Neural cell (in vitro differentiated cells): ENCODE data around the gene RTP1. TPM values are rescaled to one million over a fixed set of nuclear protein-coding genes. Genes with fewer than 3 reads are reported as not detected.

ENCODE experiments used
- H2AFZ ChIP-seq: fragments of 200-600, 300-800 bp; sonication (generic), shearing (Covaris generic); 2 replicates; pipeline ENCODE4 v1.6.0; 2014; ENCODE audit warnings: low read depth, mild to moderate bottlenecking, antibody characterized with exemption, low read length, moderate library complexity
- H3F3A ChIP-seq: fragments of 200-600 bp; shearing (Covaris generic); 2 replicates; pipeline ENCODE4 v1.6.1; 2016; ENCODE audit warnings: mild to moderate bottlenecking, moderate library complexity, mixed read lengths, antibody characterized with exemption, low read length; ENCODE audit not compliant: insufficient read depth, poor library complexity, severe bottlenecking
- H3K27ac ChIP-seq: fragments of 200-600, 300-800 bp; sonication (generic), shearing (Covaris generic); 2 replicates; pipeline ENCODE4 v1.5.1; 2014; ENCODE audit warnings: mild to moderate bottlenecking, low read length, moderate library complexity
- H3K27me3 ChIP-seq: fragments of 300-800, 200-600 bp; sonication (generic), shearing (Covaris generic); 2 replicates; pipeline ENCODE4 v1.6.0; 2014; ENCODE audit warnings: mild to moderate bottlenecking, low read depth, low read length, moderate library complexity; ENCODE audit not compliant: insufficient read depth
- H3K36me3 ChIP-seq: fragments of 300-800, 200-600 bp; sonication (generic), shearing (Covaris generic); 2 replicates; pipeline ENCODE4 v1.5.1; 2014; ENCODE audit warnings: mild to moderate bottlenecking, antibody characterized with exemption, low read length, moderate library complexity; ENCODE audit not compliant: insufficient read depth
- H3K4me2 ChIP-seq: fragments of 300-800, 200-600 bp; sonication (generic), shearing (Covaris generic); 2 replicates; pipeline ENCODE4 v1.6.0; 2014; ENCODE audit warnings: mild to moderate bottlenecking, low read length
- H3K4me3 ChIP-seq: fragments of 300-800, 200-600 bp; sonication (generic), shearing (Covaris generic); 2 replicates; pipeline ENCODE4 v1.5.1; 2014; ENCODE audit warnings: mild to moderate bottlenecking, low read length, moderate library complexity
- H3K79me2 ChIP-seq: fragments of 200-600 bp; shearing (Covaris generic); replicated peaks from 2 replicates; pipeline ENCODE4 v1.6.0; 2014; ENCODE audit warnings: mild to moderate bottlenecking, low read length, moderate library complexity; ENCODE audit not compliant: insufficient read depth
- H3K9ac ChIP-seq: fragments of 300-800, 200-600 bp; sonication (generic), shearing (Covaris generic); 2 replicates; pipeline ENCODE4 v1.6.1; 2016; ENCODE audit warnings: mild to moderate bottlenecking, low read length, mixed read lengths
- H3K9me2 ChIP-seq: fragments of 200-600 bp; shearing (Covaris generic); 2 replicates; pipeline ENCODE4 v1.6.1; 2016; ENCODE audit warnings: mild to moderate bottlenecking, low read length, mixed read lengths; ENCODE audit not compliant: insufficient read depth
- H3K9me3 ChIP-seq: fragments of 200-600, 300-800 bp; sonication (generic), shearing (Covaris generic); 2 replicates; pipeline ENCODE4 v1.6.1; 2016; ENCODE audit warnings: mild to moderate bottlenecking, mixed run types, low read length, moderate library complexity, mixed read lengths
- H4K20me1 ChIP-seq: fragments of 200-600 bp; shearing (Covaris generic); 2 replicates; pipeline ENCODE4 v1.6.1; 2016; ENCODE audit warnings: mild to moderate bottlenecking, mixed run types; ENCODE audit not compliant: insufficient read depth
- CTCF ChIP-seq: fragments of 450-650 bp; IDR thresholded peaks from 2 replicates; pipeline ENCODE4 v1.5.1; 2014; ENCODE audit warnings: antibody characterized with exemption, mild to moderate bottlenecking, moderate library complexity; ENCODE audit not compliant: poor library complexity, severe bottlenecking
- EP300 ChIP-seq: fragments of 450-650 bp; conservative IDR thresholded peaks from 2 replicates; pipeline ENCODE4 v1.6.1; 2014; ENCODE audit warnings: antibody characterized with exemption, mild to moderate bottlenecking, moderate library complexity; ENCODE audit not compliant: poor library complexity, severe bottlenecking
- EZH2 ChIP-seq: fragments of 200-600, 300-800 bp; shearing (Covaris generic), sonication (generic); IDR thresholded peaks from 2 replicates; pipeline ENCODE4 v1.6.1; 2014; ENCODE audit warnings: antibody characterized with exemption, low read length, borderline replicate concordance, mild to moderate bottlenecking; ENCODE audit not compliant: insufficient read depth, poor library complexity, severe bottlenecking
- MXI1 ChIP-seq: fragments of 450-650 bp; conservative IDR thresholded peaks from 2 replicates; pipeline ENCODE4 v1.6.1; 2014; ENCODE audit warnings: antibody characterized with exemption, mild to moderate bottlenecking; ENCODE audit not compliant: poor library complexity, severe bottlenecking
- POLR2AphosphoS5 ChIP-seq: IDR thresholded peaks from 2 replicates; pipeline ENCODE4 v1.6.1; 2012
- RAD21 ChIP-seq: fragments of 450-650 bp; conservative IDR thresholded peaks from 2 replicates; pipeline ENCODE4 v1.6.1; 2014; ENCODE audit warnings: antibody characterized with exemption, mild to moderate bottlenecking, moderate library complexity
- REST ChIP-seq: IDR thresholded peaks from 2 replicates; pipeline ENCODE4 v1.6.1; 2012; ENCODE audit warnings: borderline replicate concordance
- SMC3 ChIP-seq: fragments of 450-650 bp; conservative IDR thresholded peaks from 2 replicates; pipeline ENCODE4 v1.6.1; 2014; ENCODE audit warnings: antibody characterized with exemption, mild to moderate bottlenecking, moderate library complexity; ENCODE audit not compliant: poor library complexity
- TAF1 ChIP-seq: IDR thresholded peaks from 2 replicates; pipeline ENCODE4 v1.6.1; 2012; ENCODE audit warnings: low read depth
- polyA plus RNA-seq: library from polyadenylated mRNA; depleted of rRNA; stranded (reverse); fragments of >200 nt; gene quantifications from 2 replicates; pipeline ENCODE4 v1.2.3, GENCODE V29; 2014

The RTP1 gene
- polyA plus RNA-seq, 1 donor from 2014 or later: 2.0 TPM

DNA sequence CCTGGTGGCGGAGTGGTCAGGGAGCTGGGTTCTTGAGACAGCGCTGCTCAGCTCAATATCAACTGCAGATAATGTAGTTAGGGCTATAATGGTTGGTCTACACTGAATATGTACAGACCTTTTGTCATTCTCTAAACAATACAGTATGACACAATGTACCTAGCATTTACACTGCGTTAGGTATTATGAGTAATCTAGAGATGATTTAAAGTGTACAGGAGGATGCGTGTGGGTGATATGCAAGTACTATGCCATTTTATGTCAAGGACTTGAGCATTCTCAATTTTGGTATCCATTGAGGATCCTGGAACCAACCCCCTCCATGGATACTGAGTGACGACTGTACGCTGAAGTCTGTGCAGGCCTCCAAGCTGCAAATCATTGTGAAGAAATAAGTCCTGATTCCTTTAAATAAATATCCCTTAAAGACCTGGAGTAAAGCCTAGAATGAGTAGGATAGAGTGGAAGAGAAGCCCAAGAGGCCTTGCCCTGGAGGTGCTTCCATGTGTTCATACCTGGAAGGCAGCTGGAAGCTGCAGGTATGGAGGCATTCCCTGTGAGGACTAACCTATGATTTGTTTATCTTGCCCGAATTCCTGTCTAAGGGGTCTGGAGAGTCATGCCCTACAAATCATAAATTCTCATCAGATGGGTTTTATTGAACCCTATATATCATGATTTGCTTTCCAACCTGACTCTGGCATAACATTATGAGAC lies 15.7 kb upstream of the RTP1 start:
- Histone ChIP-seq H3K79me2 (no peaks in the 10 kb centered on the region), H3K27ac (no peak overlapping the region), H3K9me2 (no peaks in the 10 kb centered on the region), H3K9me3 (no peaks in the 10 kb centered on the region), H3K4me2 (no peak overlapping the region), H3K27me3 (no peaks in the 10 kb centered on the region), H3F3A (no peaks in the 10 kb centered on the region), H2AFZ (no peak overlapping the region), H3K36me3 (no peaks in the 10 kb centered on the region), H3K4me3 (no peak overlapping the region), H3K9ac (no peak overlapping the region), H4K20me1 (no peaks in the 10 kb centered on the region)
- TF ChIP-seq EZH2 (no peak), MXI1 (no peak), REST (no peak), EP300 (no peak), CTCF (no peak), POLR2AphosphoS5 (no peak), RAD21 (no peak), TAF1 (no peak), SMC3 (no peak)

GRCh38 chr3:187183210-187183862 lies 13.9 kb upstream of the RTP1 start:
- no peak overlapping the region for H3K27ac ChIP-seq
- H3K9ac ChIP-seq: no peak overlapping the region
- no peaks in the 10 kb centered on the region for H3K79me2 ChIP-seq
- no peak for TF ChIP-seq TAF1
- TF ChIP-seq REST: no peak
- TF ChIP-seq CTCF: no peak
- no peak for TF ChIP-seq RAD21
- TF ChIP-seq SMC3: no peak
- no peak for TF ChIP-seq POLR2AphosphoS5
- TF ChIP-seq EP300: no peak
- TF ChIP-seq MXI1: no peak
- TF ChIP-seq EZH2: no peak
- H2AFZ ChIP-seq: no peak overlapping the region
- H3K27me3 ChIP-seq: no peaks in the 10 kb centered on the region
- no peaks in the 10 kb centered on the region for H4K20me1 ChIP-seq
- H3K9me2 ChIP-seq: no peaks in the 10 kb centered on the region
- H3K9me3 ChIP-seq: no peaks in the 10 kb centered on the region
- H3K36me3 ChIP-seq: no peaks in the 10 kb centered on the region
- H3F3A ChIP-seq: no peaks in the 10 kb centered on the region
- no peak overlapping the region for H3K4me3 ChIP-seq
- no peak overlapping the region for H3K4me2 ChIP-seq
